HG03175 (cell line): ENCODE measurements around the gene DNAJC5.
A peak's percentile ranks its signal among the peaks of the same experiment; 100 is the strongest.
"Not testable (repeated sequence)": the region's sequence is repeated elsewhere in the genome, so short reads cannot be mapped to it uniquely, and the experiment has no call there.

ENCODE experiments used
- ATAC-seq: cut with Tn5 transposase; IDR thresholded peaks from one replicate; pipeline ENCODE4 v1.9.1; 2021; ENCODE audit warnings: mild to moderate bottlenecking, moderate library complexity; ENCODE audit not compliant: unreplicated experiment

Gene DNAJC5

GRCh38 chr20:63894358-63895201 is at the start of gene DNAJC5:
DNAJC5 (plus strand) TSS chr20:63895126; CDS start chr20:63928346, 33,220 bp downstream.
- ATAC-seq = peak; percentile 84

GRCh38 chr20:63846128-63846771 is 48.7 kb upstream of the DNAJC5 start:
- no peak for ATAC-seq

- ATAC-seq = no peak
Measured at GRCh38 chr20:63846888-63847236, 48.1 kb upstream of the DNAJC5 start.

- no peak for ATAC-seq
Measured at GRCh38 chr20:63847237-63848002, 47.5 kb upstream of the DNAJC5 start.

GRCh38 chr20:63848003-63848911 is 46.7 kb upstream of the DNAJC5 start:
- no peak for ATAC-seq

GRCh38 chr20:63850689-63851547 is 44.0 kb upstream of the DNAJC5 start:
- peak; percentile 68 for ATAC-seq

- not testable (repeated sequence) for ATAC-seq
Measured at GRCh38 chr20:63851548-63851943, 43.4 kb upstream of the DNAJC5 start.

GRCh38 chr20:63853733-63854068 is 41.2 kb upstream of the DNAJC5 start:
- not testable (repeated sequence) for ATAC-seq

- ATAC-seq = no peak
Measured at GRCh38 chr20:63854069-63854765, 40.7 kb upstream of the DNAJC5 start.

GRCh38 chr20:63854766-63855362 is 40.1 kb upstream of the DNAJC5 start:
- ATAC-seq = no peak

- ATAC-seq = no peak
Measured at GRCh38 chr20:63855363-63856097, 39.4 kb upstream of the DNAJC5 start.

GRCh38 chr20:63856098-63856511 is 38.8 kb upstream of the DNAJC5 start:
- no peak for ATAC-seq

GRCh38 chr20:63857764-63858392 is 37.0 kb upstream of the DNAJC5 start:
- no peak for ATAC-seq

- no peak for ATAC-seq
Measured at GRCh38 chr20:63858393-63859165, 36.3 kb upstream of the DNAJC5 start.

- ATAC-seq = no peak
Measured at GRCh38 chr20:63859166-63859699, 35.7 kb upstream of the DNAJC5 start.

- ATAC-seq = no peak
Measured at GRCh38 chr20:63860325-63861051, 34.4 kb upstream of the DNAJC5 start.
